Activated naive CD4-positive, alpha-beta T cell treated with Interleukin-2 at 50 U/mL for 16 hours (primary cell): Measurements from ENCODE around the gene BDH2.

Experiments
- DNase-seq: peaks from one replicate; pipeline ENCODE4 v3.0.0-alpha.2; 2020

Gene BDH2

GRCh38 chr4:103099691-103100392 lies at the start of gene BDH2:
BDH2 (minus strand) TSS chr4:103099834; CDS start chr4:103096254, 3,580 bp downstream.
- DNase-seq, result peak; percentile 16

GRCh38 chr4:103144926-103145325 lies 45.3 kb upstream of the BDH2 start:
- DNase-seq, result no peak

GRCh38 chr4:103137446-103137827 lies 37.8 kb upstream of the BDH2 start:
- no peak for DNase-seq

GRCh38 chr4:103136671-103137445 lies 37.2 kb upstream of the BDH2 start:
- DNase-seq, result no peak

GRCh38 chr4:103129174-103129573 lies 29.5 kb upstream of the BDH2 start:
- DNase-seq, result no peak

- DNase-seq, result no peak
These were observed 26.5 kb upstream of the BDH2 start for GRCh38 chr4:103126126-103126525.

GRCh38 chr4:103123114-103123513 lies 23.5 kb upstream of the BDH2 start:
- DNase-seq, result no peak

- DNase-seq, result no peak
These were observed 18.5 kb upstream of the BDH2 start for GRCh38 chr4:103118166-103118565.

GRCh38 chr4:103111598-103111997 lies 12.0 kb upstream of the BDH2 start:
- no peak for DNase-seq

- no peak for DNase-seq
These were observed 8.9 kb upstream of the BDH2 start for GRCh38 chr4:103108542-103108941.

GRCh38 chr4:103105558-103106356 lies 6.1 kb upstream of the BDH2 start:
- no peak for DNase-seq

- DNase-seq, result no peak
These were observed 5.3 kb upstream of the BDH2 start for GRCh38 chr4:103104886-103105285.

- no peak for DNase-seq
These were observed 1.1 kb upstream of the BDH2 start for GRCh38 chr4:103100691-103101090.

GRCh38 chr4:103098756-103099440 lies 736 bp downstream of the BDH2 start:
- no peak for DNase-seq

- no peak for DNase-seq
These were observed 1.3 kb downstream of the BDH2 start for GRCh38 chr4:103098341-103098740.

GRCh38 chr4:103097112-103097511 lies 2.5 kb downstream of the BDH2 start:
- no peak for DNase-seq

GRCh38 chr4:103095080-103095479 lies 4.6 kb downstream of the BDH2 start:
- DNase-seq, result no peak

- no peak for DNase-seq
These were observed 7.4 kb downstream of the BDH2 start for GRCh38 chr4:103092245-103092644.

GRCh38 chr4:103091601-103092223 lies 7.9 kb downstream of the BDH2 start:
- DNase-seq, result peak; percentile 27

- DNase-seq, result no peak
These were observed 10.2 kb downstream of the BDH2 start for GRCh38 chr4:103089481-103089880.

- no peak for DNase-seq
These were observed 13.1 kb downstream of the BDH2 start for GRCh38 chr4:103086551-103086950.

GRCh38 chr4:103085555-103086196 lies 14.0 kb downstream of the BDH2 start:
- no peak for DNase-seq
